Peyer's patch (tissue), 4 donors: ENCODE measurements around the gene BEST3. TPM values are rescaled to one million over a fixed set of nuclear protein-coding genes. Genes with fewer than 3 reads are reported as not detected.

Experiments used
- DNase-seq, 3 donors: peaks; one replicate each; pipeline ENCODE4 v3.0.0-alpha.2; 2017 to 2019
- H3K27ac ChIP-seq, 4 donors: fragments of 200-600 bp; sonication (generic); one replicate each; pipeline ENCODE4 v1.5.1; 2016 to 2019
- H3K27me3 ChIP-seq, 2 donors: fragments of 200-600 bp; sonication (generic); one replicate each; pipeline ENCODE4 v1.5.1; 2019
- H3K36me3 ChIP-seq, 3 donors: fragments of 200-600 bp; sonication (generic); one replicate each; pipeline ENCODE4 v1.5.1; 2016 to 2019
- H3K4me1 ChIP-seq, 4 donors: fragments of 200-600 bp; sonication (generic); one replicate each; pipeline ENCODE4 v1.5.1; 2016 to 2019
- H3K4me3 ChIP-seq, 4 donors: fragments of 200-600 bp; sonication (generic); 1 replicate in 3 of 4; 2 replicates in 1 of 4; pipeline ENCODE4 v1.5.1; 2016 to 2019; ENCODE audit warnings: mild to moderate bottlenecking in 1 of 4
- H3K9me3 ChIP-seq, 4 donors: fragments of 200-600 bp; sonication (generic); one replicate each; pipeline ENCODE4 v1.5.1; 2016 to 2019; ENCODE audit warnings: mild to moderate bottlenecking in 1 of 4
- POLR2A ChIP-seq, 2 donors: fragments of 450-650 bp; IDR thresholded peaks; one replicate each; pipeline ENCODE4 v1.5.1; 2017; ENCODE audit warnings: antibody characterized with exemption in 2 of 2, mild to moderate bottlenecking in 2 of 2, moderate library complexity in 2 of 2
- total RNA-seq, 4 donors: library from RNA; depleted of rRNA; stranded (reverse); fragments of >200 nt; gene quantifications; one replicate each; pipeline ENCODE4 v1.1.0, GENCODE V29; 2016
- TF ChIP-seq, protein P1 (sequence below), 6 experiments: fragments of 450-650 bp in 4 of 6; fragments of 200-600 bp in 2 of 6; sonication (generic) in 1 of 6; IDR thresholded peaks; one replicate each; pipeline ENCODE4 v1.5.1; 2017 to 2019; ENCODE audit warnings: antibody characterized with exemption in 6 of 6, mild to moderate bottlenecking in 3 of 6, moderate library complexity in 1 of 6

The BEST3 gene
- total RNA-seq, 4 donors from 2014 or later = 0.35 TPM; not detected in 3

DNA sequence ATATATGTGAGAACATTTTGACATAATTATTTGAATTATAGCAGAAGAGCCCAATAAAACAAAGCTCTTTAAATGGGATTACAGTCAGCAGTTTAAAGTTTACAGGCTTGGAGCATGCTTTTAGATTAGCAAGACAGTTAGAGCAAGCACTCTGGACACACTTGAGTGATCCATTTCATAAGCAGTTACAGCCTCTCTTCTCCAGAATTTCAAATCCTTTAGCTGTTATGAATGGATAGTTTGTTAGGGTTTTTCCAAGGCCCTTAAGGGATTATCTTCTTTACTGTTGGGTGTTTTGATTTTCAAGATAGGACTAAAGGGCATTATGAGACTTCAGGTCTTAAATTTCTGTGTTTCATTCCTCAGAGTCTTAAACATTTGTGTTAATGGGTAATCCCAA lies 36.3 kb downstream of the BEST3 start:
- H3K36me3 ChIP-seq = no peaks in the 10 kb centered on the region
- DNase-seq = no peak
- H3K27me3 ChIP-seq = no peaks in the 10 kb centered on the region
- no peaks in the 10 kb centered on the region for H3K4me1 ChIP-seq
- no peak overlapping the region for H3K27ac ChIP-seq
- no peak for TF ChIP-seq POLR2A (IDR thresholded peaks at IDR 0.05)
- TF ChIP-seq, protein P1, sequence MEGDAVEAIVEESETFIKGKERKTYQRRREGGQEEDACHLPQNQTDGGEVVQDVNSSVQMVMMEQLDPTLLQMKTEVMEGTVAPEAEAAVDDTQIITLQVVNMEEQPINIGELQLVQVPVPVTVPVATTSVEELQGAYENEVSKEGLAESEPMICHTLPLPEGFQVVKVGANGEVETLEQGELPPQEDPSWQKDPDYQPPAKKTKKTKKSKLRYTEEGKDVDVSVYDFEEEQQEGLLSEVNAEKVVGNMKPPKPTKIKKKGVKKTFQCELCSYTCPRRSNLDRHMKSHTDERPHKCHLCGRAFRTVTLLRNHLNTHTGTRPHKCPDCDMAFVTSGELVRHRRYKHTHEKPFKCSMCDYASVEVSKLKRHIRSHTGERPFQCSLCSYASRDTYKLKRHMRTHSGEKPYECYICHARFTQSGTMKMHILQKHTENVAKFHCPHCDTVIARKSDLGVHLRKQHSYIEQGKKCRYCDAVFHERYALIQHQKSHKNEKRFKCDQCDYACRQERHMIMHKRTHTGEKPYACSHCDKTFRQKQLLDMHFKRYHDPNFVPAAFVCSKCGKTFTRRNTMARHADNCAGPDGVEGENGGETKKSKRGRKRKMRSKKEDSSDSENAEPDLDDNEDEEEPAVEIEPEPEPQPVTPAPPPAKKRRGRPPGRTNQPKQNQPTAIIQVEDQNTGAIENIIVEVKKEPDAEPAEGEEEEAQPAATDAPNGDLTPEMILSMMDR (IDR thresholded peaks at IDR 0.05) = no peak
- no peaks in the 10 kb centered on the region for H3K9me3 ChIP-seq
- no peak overlapping the region for H3K4me3 ChIP-seq

DNA sequence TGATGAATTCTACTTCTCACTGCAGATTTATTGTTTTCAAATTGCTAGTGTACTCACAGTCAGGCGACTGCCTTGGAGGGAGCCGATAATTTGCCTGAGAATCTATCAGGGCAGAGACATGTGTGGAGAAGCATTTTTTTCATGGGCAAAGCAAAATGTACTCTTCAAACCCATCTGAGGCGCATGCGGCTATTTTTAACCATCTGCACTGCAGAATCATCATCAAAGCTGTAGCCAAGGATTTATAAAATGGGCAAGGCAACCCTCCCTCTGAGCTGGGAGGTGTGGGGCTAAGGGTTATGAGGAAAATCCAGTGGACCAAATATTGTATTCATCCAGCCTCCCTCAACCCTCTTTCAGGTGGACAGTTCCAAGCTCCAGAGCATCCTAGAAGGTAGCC lies 37.7 kb downstream of the BEST3 start:
- Histone ChIP-seq H3K27me3 (no peaks in the 10 kb centered on the region), H3K9me3 (no peaks in the 10 kb centered on the region), H3K4me3 (no peak overlapping the region), H3K36me3 (no peaks in the 10 kb centered on the region), H3K4me1 (no peaks in the 10 kb centered on the region), H3K27ac (no peak overlapping the region)
- no peak for DNase-seq
- TF ChIP-seq POLR2A (IDR thresholded peaks at IDR 0.05) = no peak
- TF ChIP-seq, protein P1 (IDR thresholded peaks at IDR 0.05) = no peak

DNA sequence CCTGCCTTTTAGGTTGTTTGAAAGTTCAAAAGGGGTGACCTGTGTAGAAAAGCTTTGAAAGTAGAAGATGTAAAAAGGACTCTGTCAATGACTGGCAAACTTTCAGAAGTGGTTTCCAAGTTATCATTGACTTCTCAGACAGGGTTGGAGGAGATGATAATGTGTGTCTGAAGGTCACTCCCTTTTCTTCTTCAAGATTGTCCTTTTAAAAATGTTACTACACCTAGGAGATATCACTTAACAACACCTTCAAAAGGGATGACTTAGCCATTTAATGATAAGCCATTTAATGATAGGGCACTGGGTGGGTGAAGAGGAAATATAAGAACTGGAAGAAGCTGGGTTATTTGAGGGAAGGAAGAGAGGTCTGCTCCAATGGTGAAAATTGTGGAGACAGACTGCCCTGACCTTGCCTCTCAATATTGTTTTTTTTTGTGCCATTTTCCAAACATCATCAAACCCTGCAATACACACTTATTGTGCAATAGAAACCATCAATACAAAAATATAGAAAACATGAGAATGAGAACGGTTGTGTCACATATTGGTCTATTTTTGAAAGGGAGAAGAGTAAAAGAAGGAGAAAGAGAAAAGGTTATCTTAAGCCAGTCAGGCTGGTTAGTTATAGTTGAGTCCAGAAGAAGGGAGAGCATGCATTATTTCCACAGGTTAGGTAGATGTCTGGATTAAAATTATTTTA lies 38.8 kb downstream of the BEST3 start:
- TF ChIP-seq POLR2A (IDR thresholded peaks at IDR 0.05) = no peak
- TF ChIP-seq, protein P1 (IDR thresholded peaks at IDR 0.05) = no peak
- Histone ChIP-seq H3K27ac (no peak overlapping the region), H3K4me1 (no peaks in the 10 kb centered on the region), H3K4me3 (no peak overlapping the region), H3K27me3 (no peaks in the 10 kb centered on the region), H3K9me3 (no peaks in the 10 kb centered on the region), H3K36me3 (no peaks in the 10 kb centered on the region)
- no peak for DNase-seq

DNA sequence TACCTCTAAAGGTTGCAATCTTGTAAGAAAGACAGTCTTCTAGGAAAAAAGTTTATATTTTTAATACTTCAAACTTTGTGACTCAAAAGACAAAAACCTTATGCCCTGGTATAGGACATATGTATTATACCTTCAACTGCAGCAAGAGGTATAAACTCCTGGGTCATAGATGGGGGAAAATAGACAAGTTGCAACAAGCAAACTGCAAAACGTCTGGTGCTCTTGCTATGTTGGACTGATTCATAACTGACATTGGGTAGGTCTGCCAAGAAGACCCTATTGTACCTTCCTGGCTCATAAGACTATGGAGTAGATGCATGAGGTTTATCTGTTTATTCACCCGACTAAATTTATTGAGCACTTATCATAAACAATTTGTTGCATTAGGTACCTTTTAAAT lies 40.9 kb downstream of the BEST3 start:
- H3K36me3 ChIP-seq = no peaks in the 10 kb centered on the region
- TF ChIP-seq, protein P1 (IDR thresholded peaks at IDR 0.05) = no peak
- no peak for TF ChIP-seq POLR2A (IDR thresholded peaks at IDR 0.05)
- DNase-seq = no peak
- no peaks in the 10 kb centered on the region for H3K27me3 ChIP-seq
- H3K27ac ChIP-seq = no peak overlapping the region
- H3K4me1 ChIP-seq = no peaks in the 10 kb centered on the region
- no peaks in the 10 kb centered on the region for H3K9me3 ChIP-seq
- no peak overlapping the region for H3K4me3 ChIP-seq

DNA sequence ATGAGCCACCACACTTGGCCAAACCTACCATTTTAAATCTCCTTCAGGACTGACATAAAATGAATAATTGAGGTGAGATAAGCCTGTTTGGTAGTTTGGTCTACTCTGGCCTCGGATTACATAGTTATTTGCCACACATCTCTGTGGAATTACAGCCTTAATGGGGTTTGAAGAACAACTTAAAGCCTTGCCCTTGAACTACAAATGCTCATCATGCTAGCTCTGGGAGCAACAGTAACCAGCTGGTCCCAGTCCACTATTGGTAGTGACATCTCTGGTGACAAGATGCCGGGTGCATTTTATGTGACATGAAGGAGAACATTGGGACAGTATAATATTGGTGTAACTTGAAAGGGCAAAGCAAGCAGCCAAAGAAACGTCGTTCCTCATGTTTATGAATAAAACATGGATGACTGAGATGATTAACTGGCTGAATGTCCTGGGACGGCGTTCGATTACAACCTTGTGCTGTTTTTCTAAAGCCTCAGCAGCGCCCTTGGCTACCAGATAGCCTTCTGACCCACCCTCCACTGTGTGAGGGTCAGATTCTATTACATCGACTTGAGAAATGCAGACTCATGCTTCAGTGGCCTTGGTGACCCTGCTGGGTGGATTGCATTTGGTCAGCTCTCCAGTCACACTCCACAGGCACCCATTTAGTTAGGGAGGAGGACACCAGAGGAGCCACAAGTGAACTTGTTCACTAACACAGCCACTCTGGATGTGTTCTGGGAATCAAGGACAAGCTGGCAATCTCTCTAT lies 41.5 kb downstream of the BEST3 start:
- Histone ChIP-seq H3K27me3 (no peaks in the 10 kb centered on the region), H3K4me3 (no peak overlapping the region), H3K36me3 (no peaks in the 10 kb centered on the region), H3K27ac (no peak overlapping the region), H3K4me1 (no peaks in the 10 kb centered on the region), H3K9me3 (no peaks in the 10 kb centered on the region)
- no peak for TF ChIP-seq POLR2A (IDR thresholded peaks at IDR 0.05)
- TF ChIP-seq, protein P1 (IDR thresholded peaks at IDR 0.05) = no peak
- DNase-seq = no peak
